HepG2 (cell line): ENCODE data around the gene TMCO4. TPM values are rescaled to one million over a fixed set of nuclear protein-coding genes. Genes with fewer than 3 reads are reported as not detected.

ENCODE experiments used
- ATAC-seq: fragments of 200-7000 bp; cut with Tn5 transposase; 3 replicates; pipeline ENCODE4 v1.9.1; 2020; ENCODE audit warnings: mild to moderate bottlenecking, moderate library complexity
- BruUV-seq: library from RNA; stranded (reverse); fragments of 400-500 nt; replicated peaks from 2 replicates; lab custom pipeline; 2021; lab: Mats Ljungman, UMichigan
- CTCF ChIA-PET: fragments of 300-600 bp; formaldehyde crosslinking; extraction: SDS; loops from one replicate; lab custom pipeline; 2021; ENCODE audit warnings: low total read pairs, inconsistent platforms, low intra/inter-chr PET ratio; lab: Yijun Ruan, JAX
- POLR2A ChIA-PET: fragments of 350-600 bp; sonication (Branson Sonifier 250); formaldehyde crosslinking; loops from one replicate; lab custom pipeline; 2020; ENCODE audit warnings: antibody characterized with exemption, inconsistent platforms; lab: Yijun Ruan, JAX
- DNase-seq: peaks from one replicate; pipeline ENCODE4 v3.0.0-alpha.2; 2015; ENCODE audit warnings: low spot score
- FAIRE-seq: peaks from 3 replicates; lab custom pipeline; 2011; peaks lifted over from hg19 to GRCh38; lab: Jason Lieb, UNC
- H2AFZ ChIP-seq: one replicate; pipeline ENCODE4 v1.6.1; 2011; ENCODE audit warnings: low read length, inconsistent platforms
- H3K27ac ChIP-seq: fragments of 300-600 bp; 3 replicates; pipeline ENCODE4 v1.8.0; 2011; ENCODE audit warnings: mixed run types, mild to moderate bottlenecking, mixed read lengths, low read length, inconsistent platforms; ENCODE audit not compliant: insufficient read depth; ENCODE audit errors: extremely low read length
- H3K27me3 ChIP-seq, 2 experiments: fragments of 200-600 bp in 1 of 2; 2 replicates in 1 of 2; 3 replicates in 1 of 2; pipeline versions ENCODE4 v1.6.0 to v1.8.0; 2011; ENCODE audit warnings: low read length in 2 of 2, mild to moderate bottlenecking in 2 of 2, moderate library complexity in 2 of 2, inconsistent platforms in 1 of 2; ENCODE audit not compliant: insufficient read depth in 2 of 2, control insufficient read depth in 1 of 2
- H3K36me3 ChIP-seq, 2 experiments: fragments of 200-600 bp in 1 of 2; replicated peaks in 1 of 2; 2 replicates in 1 of 2; 3 replicates in 1 of 2; pipeline versions ENCODE4 v1.5.1 to v1.8.0; 2011; ENCODE audit warnings: low read length in 2 of 2, inconsistent platforms in 1 of 2; ENCODE audit not compliant: insufficient read depth in 2 of 2, control insufficient read depth in 1 of 2
- H3K4me1 ChIP-seq: 2 replicates; pipeline ENCODE4 v1.5.1; 2012; ENCODE audit warnings: low read length, inconsistent platforms; ENCODE audit not compliant: insufficient read depth
- H3K4me2 ChIP-seq: 2 replicates; pipeline ENCODE4 v1.6.0; 2011; ENCODE audit warnings: low read depth, low read length, inconsistent platforms
- H3K4me3 ChIP-seq, 3 experiments: fragments of 200-600 bp in 1 of 3; sonication (generic), shearing (Covaris generic) in 1 of 3; replicated peaks in 1 of 3; 2 replicates each; pipeline ENCODE4 v1.5.1; 2011 to 2016; ENCODE audit warnings: low read length in 3 of 3, inconsistent platforms in 2 of 3, low read depth in 2 of 3, mild to moderate bottlenecking in 2 of 3, control low read depth in 1 of 3, mixed read lengths in 1 of 3; ENCODE audit not compliant: insufficient read depth in 1 of 3
- H3K79me2 ChIP-seq: one replicate; pipeline ENCODE4 v1.6.1; 2011; ENCODE audit warnings: low read length, inconsistent platforms; ENCODE audit not compliant: insufficient read depth
- H3K9ac ChIP-seq: 2 replicates; pipeline ENCODE4 v1.6.0; 2011; ENCODE audit warnings: mild to moderate bottlenecking, low read depth, low read length, inconsistent platforms; ENCODE audit not compliant: insufficient read depth
- H3K9me3 ChIP-seq: 2 replicates; pipeline ENCODE4 v1.5.1; 2012; ENCODE audit warnings: mild to moderate bottlenecking, low read length
- H4K20me1 ChIP-seq: 2 replicates; pipeline ENCODE4 v1.6.0; 2011; ENCODE audit warnings: inconsistent platforms, mild to moderate bottlenecking, low read length, moderate library complexity; ENCODE audit not compliant: insufficient read depth
- CREB1 ChIP-seq, 2 experiments: fragments of 450-650 bp in 1 of 2; IDR thresholded peaks; 2 replicates each; pipeline ENCODE4 v1.6.1; 2016 to 2017; ENCODE audit warnings: control low read depth in 1 of 2, mild to moderate bottlenecking in 1 of 2, missing compliant biosample characterization in 1 of 2, missing genetic modification characterization in 1 of 2
- CREB3 ChIP-seq: sonication (generic); formaldehyde crosslinking; IDR thresholded peaks from 2 replicates; pipeline ENCODE4 v1.5.0; 2020; ENCODE audit warnings: missing genetic modification reagents
- CSRNP2 ChIP-seq: sonication (generic); formaldehyde crosslinking; conservative IDR thresholded peaks from 2 replicates; pipeline ENCODE4 v1.8.0; 2022; ENCODE audit warnings: low read depth, missing genetic modification reagents
- HCFC1 ChIP-seq: fragments of 150-350 bp; IDR thresholded peaks from 2 replicates; pipeline ENCODE4 v1.6.1; 2014; ENCODE audit warnings: low read depth, low read length
- MAFG ChIP-seq: sonication (generic); formaldehyde crosslinking; IDR thresholded peaks from 2 replicates; pipeline ENCODE4 v1.5.1; 2020; ENCODE audit warnings: mild to moderate bottlenecking, missing genetic modification reagents
- RBM39 ChIP-seq: fragments of 200-400 bp; formaldehyde crosslinking; IDR thresholded peaks from one replicate; pipeline ENCODE4 v1.6.1; 2018; ENCODE audit warnings: antibody characterized with exemption, mild to moderate bottlenecking, low read depth, low read length; ENCODE audit not compliant: poor library complexity, severe bottlenecking
- TFDP1 ChIP-seq: IDR thresholded peaks from 2 replicates; pipeline ENCODE4 v1.6.1; 2016; ENCODE audit warnings: missing compliant biosample characterization, missing genetic modification reagents, borderline replicate concordance
- ZNF564 ChIP-seq: sonication (generic); formaldehyde crosslinking; IDR thresholded peaks from 2 replicates; pipeline ENCODE4 v1.8.1; 2023; ENCODE audit warnings: mild to moderate bottlenecking, missing genetic modification reagents
- ZNF841 ChIP-seq: sonication (generic); formaldehyde crosslinking; IDR thresholded peaks from 2 replicates; pipeline ENCODE4 v1.8.1; 2023; ENCODE audit warnings: missing genetic modification reagents, borderline replicate concordance
- ZSCAN25 ChIP-seq: sonication (generic); formaldehyde crosslinking; IDR thresholded peaks from 2 replicates; pipeline ENCODE4 v1.8.0; 2022; ENCODE audit warnings: mild to moderate bottlenecking, missing genetic modification reagents
- WGBS: methylation state at CpG from one replicate; pipeline ENCODE4 v1.1.6; 2017; ENCODE audit warnings: low lambda C conversion rate; 5-methylcytosine and 5-hydroxymethylcytosine counted together
- in situ Hi-C: cut with HindIII; loops from 2 replicates; pipeline ENCODE4 v1.10.0; 2017; ENCODE audit warnings: low pct_unique_long_range_greater_than_20kb; ENCODE audit not compliant: extremely low pct_ligation_motif_present
- intact Hi-C: fragments of 100-400 bp; cut with micrococcal nuclease; formaldehyde crosslinking; loops from one replicate; pipeline ENCODE4 v1.10.0; 2022; ENCODE audit not compliant: unreplicated experiment
- polyA plus RNA-seq, 8 experiments: library from polyadenylated mRNA; depleted of rRNA in 3 of 8; stranded (reverse) in 7 of 8; unstranded in 1 of 8; fragments of >200 nt; fragmentation: Illumina TruSeq in 4 of 8; extraction: Trizol in 4 of 8; gene quantifications; 2 replicates each; pipeline versions ENCODE4 v1.2.1 to v1.2.3, GENCODE V29; 2011 to 2016; ENCODE audit warnings: low read depth in 4 of 8, missing spikeins in 1 of 8, mixed read lengths in 1 of 8; ENCODE audit not compliant: insufficient read depth in 1 of 8
- total RNA-seq, 5 experiments: library from RNA; depleted of rRNA; stranded (reverse); fragments of >200 nt; fragmentation: Illumina TruSeq; extraction: Trizol; gene quantifications; 2 replicates each; pipeline ENCODE4 v1.2.3, GENCODE V29; 2016; ENCODE audit warnings: low read depth in 1 of 5

TMCO4 gene
- total and polyA plus RNA-seq, 2 of the 13 experiments (the other 11 are each of a cell fraction or from before 2014, with no cell fraction given): 2.1 to 4.1 TPM

- CTCF ChIA-PET: no interaction called here
- Histone ChIP-seq H3K79me2 (no peaks in the 10 kb centered on the region), H3K4me3 (no peak overlapping the region)
- intact Hi-C loops: no loop called here
- TF ChIP-seq TFDP1 (CRISPR knock-in tag) (no peak), HCFC1 (no peak)
- TF ChIP-seq, all 625 proteins: peak for 0
- in situ Hi-C loops: no loop called here
- FAIRE-seq: no peak
- POLR2A ChIA-PET: no interaction called here
- H3K36me3 ChIP-seq: no peaks in the 10 kb centered on the region
- H3K27ac ChIP-seq: no peak overlapping the region
- no peaks in the 10 kb centered on the region; a peak in 1 of 5 replicates for H3K27me3 ChIP-seq
- DNase-seq: no peak
- no peaks in the 10 kb centered on the region for H3K4me1 ChIP-seq
- no peak for ATAC-seq
- H4K20me1 ChIP-seq: 0 out of 2 replicates have a peak, but pooled peaks cover 4% of the 10 kb centered on the region
- H3K9me3 ChIP-seq: no peaks in the 10 kb centered on the region
- H3K9ac ChIP-seq: no peak overlapping the region
- no peak overlapping the region for H2AFZ ChIP-seq
- 61% methylated on average over 4 of the region's 7 CpGs for WGBS
- BruUV-seq: no TSS peak
- H3K4me2 ChIP-seq: no peak overlapping the region
Observed at GRCh38 chr1:19682901-19683300, 116.8 kb downstream of the TMCO4 start.

GRCh38 chr1:19682257-19682656 is 117.5 kb downstream of the TMCO4 start:
- ATAC-seq: no peak
- Histone ChIP-seq H3K79me2 (no peaks in the 10 kb centered on the region), H3K4me1 (no peaks in the 10 kb centered on the region), H3K27me3 (no peaks in the 10 kb centered on the region; a peak in 1 of 5 replicates), H3K4me3 (no peak overlapping the region), H3K27ac (no peak overlapping the region), H3K9me3 (no peaks in the 10 kb centered on the region), H3K4me2 (no peak overlapping the region), H3K36me3 (no peaks in the 10 kb centered on the region), H2AFZ (no peak overlapping the region), H4K20me1 (0 out of 2 replicates have a peak, but pooled peaks cover 4% of the 10 kb centered on the region), H3K9ac (no peak overlapping the region)
- BruUV-seq: no TSS peak
- TF ChIP-seq CREB1 (IDR thresholded peaks at IDR 0.05) (no peak), CREB1 (CRISPR knock-in tag; IDR thresholded peaks at IDR 0.05) (no peak), RBM39 (no peak), ZNF841 (no peak), ZNF564 (CRISPR knock-in tag) (no peak), CSRNP2 (CRISPR knock-in tag) (no peak), CREB3 (no peak), ZSCAN25 (CRISPR knock-in tag) (no peak), MAFG (CRISPR knock-in tag) (no peak)
- intact Hi-C loops (no loop called here), in situ Hi-C loops (no loop called here)
- ChIA-PET POLR2A (no interaction called here), CTCF (no interaction called here)
- no peak for DNase-seq
- WGBS: 64% methylated on average over 3 of the region's 3 CpGs
- FAIRE-seq: no peak
